ENCODE measurements around the gene S100PBP. TPM values are rescaled to one million over a fixed set of nuclear protein-coding genes. Genes with fewer than 3 reads are reported as not detected.
"Not testable (repeated sequence)": the region's sequence is repeated elsewhere in the genome, so short reads cannot be mapped to it uniquely, and the experiment has no call there.

Gene S100PBP
- total RNA-seq, 2 experiments from 2014 or later = 27.9 to 34.3 TPM

DNA sequence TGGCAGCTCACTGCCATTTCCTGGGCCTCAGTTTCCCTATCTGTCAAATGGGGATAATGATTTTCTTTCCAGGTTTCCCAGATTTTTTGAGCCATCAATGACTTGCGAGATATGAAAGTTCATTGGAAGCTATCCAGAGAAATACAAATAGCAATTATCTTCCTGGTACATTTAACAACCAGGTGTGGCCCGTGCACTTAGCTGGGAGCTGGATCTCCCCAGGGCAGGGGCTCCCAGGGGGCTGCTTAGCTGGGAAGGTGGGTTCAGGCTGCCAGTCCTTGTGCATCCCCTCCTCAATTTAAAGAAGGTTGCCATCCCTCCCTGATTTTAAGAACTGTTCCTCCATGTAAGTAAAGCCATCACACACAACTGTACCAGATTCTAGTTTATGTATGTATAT is 87.3 kb downstream of the S100PBP start:
- Mint-ChIP-seq H3K27ac (no peak overlapping the region), H3K27me3 (peaks cover 27% of the 10 kb centered on the region), H3K4me3 (no peak overlapping the region), H3K36me3 (ENCODE audit: low read depth) (no peaks in the 10 kb centered on the region), H3K4me1 (peaks cover 6% of the 10 kb centered on the region), H3K9me3 (ENCODE audit: low read depth) (no peaks in the 10 kb centered on the region)
- ChIA-PET CTCF (interaction anchor here (0.7 to 1.3 kb wide), 8 partner anchors 9 to 217 kb away, joined by 3 to 4 read pairs (median 3); no protein-coding TSS in a partner anchor), POLR2A (no interaction called here)
- intact Hi-C loops (cut with DNase I, micrococcal nuclease) = no loop called here
- DNase-seq (no peak), ATAC-seq (no peak)

DNA sequence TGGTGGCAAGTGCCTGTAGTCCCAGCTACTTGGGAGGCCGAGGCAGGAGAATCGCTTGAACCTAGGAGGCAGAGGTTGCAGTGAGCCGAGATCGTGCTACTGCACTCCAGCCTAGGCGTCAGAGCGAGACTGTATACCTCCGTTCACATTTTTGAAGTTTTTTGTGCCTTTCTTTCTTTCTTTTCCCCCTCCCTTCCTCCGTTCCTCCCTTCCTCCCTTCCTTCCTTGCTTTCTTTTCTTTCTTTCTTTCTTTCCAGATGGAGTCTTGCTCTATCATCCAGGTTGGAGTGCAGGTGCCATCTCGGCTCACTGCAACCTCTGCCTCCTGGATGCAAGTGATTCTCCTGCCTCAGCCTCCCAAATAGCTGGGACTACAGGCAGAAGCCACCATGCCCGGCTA is 88.1 kb downstream of the S100PBP start:
- peaks cover 22% of the 10 kb centered on the region for H3K27me3 Mint-ChIP-seq
- DNase-seq; intact Hi-C loops (cut with DNase I, micrococcal nuclease); ATAC-seq; H3K9me3 Mint-ChIP-seq (ENCODE audit: low read depth); CTCF ChIA-PET; H3K36me3 Mint-ChIP-seq (ENCODE audit: low read depth); H3K4me3 Mint-ChIP-seq; H3K4me1 Mint-ChIP-seq; H3K27ac Mint-ChIP-seq: not testable (repeated sequence)
- POLR2A ChIA-PET = interaction anchor here (0.7 kb wide), 1 partner anchor 26 kb away, joined by 6 read pairs; no protein-coding TSS in a partner anchor

DNA sequence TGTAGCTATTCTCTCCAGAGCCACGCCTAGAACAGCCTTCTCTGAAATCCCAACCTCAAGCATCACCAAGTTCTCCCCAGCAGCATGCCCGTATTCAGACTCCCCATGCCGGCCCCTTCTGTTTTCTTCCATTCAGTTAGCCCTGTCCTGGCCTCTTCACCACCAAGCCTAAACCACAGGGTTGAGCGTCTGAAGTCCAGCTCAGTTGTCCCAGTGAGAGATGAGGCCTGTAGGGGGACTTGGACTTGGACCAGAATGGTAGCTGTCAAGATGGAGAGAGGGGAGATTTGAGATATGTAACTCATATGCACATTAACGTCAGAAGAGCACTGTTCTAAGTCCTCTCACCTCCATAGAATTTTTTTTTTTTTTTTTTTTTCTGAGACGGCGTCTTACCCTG is 89.2 kb downstream of the S100PBP start:
- no peaks in the 10 kb centered on the region for H3K36me3 Mint-ChIP-seq (ENCODE audit: low read depth)
- H3K9me3 Mint-ChIP-seq (ENCODE audit: low read depth) = no peaks in the 10 kb centered on the region
- intact Hi-C loops (cut with DNase I, micrococcal nuclease) = no loop called here
- H3K27me3 Mint-ChIP-seq = peaks cover 17% of the 10 kb centered on the region
- POLR2A ChIA-PET = no interaction called here
- no peak overlapping the region for H3K4me3 Mint-ChIP-seq
- peaks cover 3% of the 10 kb centered on the region for H3K4me1 Mint-ChIP-seq
- CTCF ChIA-PET = interaction anchor here (0.5 to 1.0 kb wide), 2 partner anchors 30 to 303 kb away, joined by 3 to 5 read pairs; no protein-coding TSS in a partner anchor
- no peak overlapping the region for H3K27ac Mint-ChIP-seq
- no peak for ATAC-seq
- DNase-seq = no peak

DNA sequence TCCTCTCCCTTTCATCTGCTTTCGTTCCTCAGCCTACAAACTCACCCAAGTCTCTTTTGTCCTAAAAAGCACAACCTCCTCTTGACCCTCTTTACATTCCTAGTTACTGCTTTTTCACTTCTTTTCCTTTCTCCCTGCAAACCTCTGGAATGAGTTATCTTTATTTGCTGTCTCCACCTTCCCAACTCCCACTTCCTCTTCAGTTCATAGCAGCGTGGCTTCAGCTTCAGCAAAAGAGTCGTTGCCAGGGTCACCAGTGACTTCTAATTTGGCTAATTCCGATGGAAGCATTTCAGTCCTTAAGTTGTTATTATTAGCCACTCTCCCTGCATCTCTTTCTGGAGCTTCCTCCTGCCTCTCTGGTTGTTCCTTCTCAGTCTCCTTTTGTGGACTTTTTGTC is 90.0 kb downstream of the S100PBP start:
- no peaks in the 10 kb centered on the region for H3K4me1 Mint-ChIP-seq
- DNase-seq (no peak), ATAC-seq (no peak)
- CTCF ChIA-PET = interaction anchor here (1.1 to 1.2 kb wide), 2 partner anchors 18 to 57 kb away, joined by 3 read pairs; no protein-coding TSS in a partner anchor
- no peak overlapping the region for H3K27ac Mint-ChIP-seq
- POLR2A ChIA-PET = no interaction called here
- H3K27me3 Mint-ChIP-seq = peaks cover 11% of the 10 kb centered on the region
- H3K9me3 Mint-ChIP-seq (ENCODE audit: low read depth) = no peaks in the 10 kb centered on the region
- no peaks in the 10 kb centered on the region for H3K36me3 Mint-ChIP-seq (ENCODE audit: low read depth)
- H3K4me3 Mint-ChIP-seq = no peak overlapping the region
- intact Hi-C loops (cut with DNase I, micrococcal nuclease) = no loop called here

Other genes starting within 250 kb of the S100PBP start
- 10 to 100 TPM; 61.2 to 63.5 TPM for gene ZBTB8OS, start 167.1 kb upstream of the S100PBP start, total RNA-seq
- gene RBBP4, start 166.4 kb upstream of the S100PBP start, total RNA-seq = 100 to 1,000 TPM; 323 to 331 TPM
- not detected for gene SYNC, start 114.9 kb upstream of the S100PBP start, total RNA-seq
- gene YARS1, start 295 bp upstream of the S100PBP start, total RNA-seq = 100 to 1,000 TPM; 259 to 309 TPM
- not detected for gene FNDC5, start 53.3 kb downstream of the S100PBP start, total RNA-seq
- gene HPCA, start 68.8 kb downstream of the S100PBP start, total RNA-seq = under 1 TPM in 1 of 2 experiments, not detected in 1; 0.49 TPM
- 1 to 10 TPM; 1.4 to 1.7 TPM for gene TMEM54, start 83.7 kb downstream of the S100PBP start, total RNA-seq
- 10 to 100 TPM; 22.5 to 23.9 TPM for gene RNF19B, start 147.2 kb downstream of the S100PBP start, total RNA-seq
- 100 to 1,000 TPM; 386 to 464 TPM for gene AK2, start 219.2 kb downstream of the S100PBP start, total RNA-seq